ENCODE data around the gene PLAGL2.
"Not testable (repeated sequence)": the region's sequence is repeated elsewhere in the genome, so short reads cannot be mapped to it uniquely, and the experiment has no call there.

The PLAGL2 gene

DNA sequence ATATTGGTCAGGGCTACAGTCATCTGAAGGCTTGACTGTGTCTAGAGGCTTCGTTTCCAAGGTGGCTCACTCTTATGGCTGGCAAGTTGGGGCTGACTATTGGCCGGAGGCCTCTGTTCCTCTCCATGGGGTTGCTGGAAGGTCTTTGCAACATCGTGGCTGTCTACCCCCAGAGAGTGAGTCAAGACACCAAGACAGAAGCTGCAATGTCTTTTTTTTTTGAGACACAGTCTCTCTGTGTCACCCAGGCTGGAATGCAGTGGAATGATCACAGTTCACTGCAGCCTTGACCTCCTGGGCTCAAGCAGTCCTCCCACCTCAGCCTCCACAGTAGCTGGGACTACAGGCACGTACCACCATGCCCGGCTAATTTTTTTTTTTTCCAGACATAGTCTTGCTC lies 40.5 kb upstream of the PLAGL2 start:
- no peaks in the 10 kb centered on the region for H3K27me3 ChIP-seq (ENCODE audit: insufficient read depth, poor library complexity, severe bottlenecking)
- H3K4me3 ChIP-seq (replicated peaks; ENCODE audit: insufficient read depth, low read length): no peak overlapping the region
- H3K27ac ChIP-seq (replicated peaks): peak overlapping the region; percentile 24; the same call in 1 of the 2 replicates
- DNase-seq (ENCODE audit: low read depth in 1 of 2, low spot score in 1 of 2): peak in 1 of 2 experiments; percentile 51
- TF ChIP-seq REST (IDR thresholded peaks at IDR 0.05; ENCODE audit: insufficient replicate concordance, low read depth) (no peak), POLR2AphosphoS5 (IDR thresholded peaks at IDR 0.05; ENCODE audit: low read depth) (no peak), SPI1 (IDR thresholded peaks at IDR 0.05; ENCODE audit: borderline replicate concordance, low read depth) (no peak), GABPA (IDR thresholded peaks at IDR 0.05; ENCODE audit: low read depth) (no peak)
- TF ChIP-seq, protein P1, sequence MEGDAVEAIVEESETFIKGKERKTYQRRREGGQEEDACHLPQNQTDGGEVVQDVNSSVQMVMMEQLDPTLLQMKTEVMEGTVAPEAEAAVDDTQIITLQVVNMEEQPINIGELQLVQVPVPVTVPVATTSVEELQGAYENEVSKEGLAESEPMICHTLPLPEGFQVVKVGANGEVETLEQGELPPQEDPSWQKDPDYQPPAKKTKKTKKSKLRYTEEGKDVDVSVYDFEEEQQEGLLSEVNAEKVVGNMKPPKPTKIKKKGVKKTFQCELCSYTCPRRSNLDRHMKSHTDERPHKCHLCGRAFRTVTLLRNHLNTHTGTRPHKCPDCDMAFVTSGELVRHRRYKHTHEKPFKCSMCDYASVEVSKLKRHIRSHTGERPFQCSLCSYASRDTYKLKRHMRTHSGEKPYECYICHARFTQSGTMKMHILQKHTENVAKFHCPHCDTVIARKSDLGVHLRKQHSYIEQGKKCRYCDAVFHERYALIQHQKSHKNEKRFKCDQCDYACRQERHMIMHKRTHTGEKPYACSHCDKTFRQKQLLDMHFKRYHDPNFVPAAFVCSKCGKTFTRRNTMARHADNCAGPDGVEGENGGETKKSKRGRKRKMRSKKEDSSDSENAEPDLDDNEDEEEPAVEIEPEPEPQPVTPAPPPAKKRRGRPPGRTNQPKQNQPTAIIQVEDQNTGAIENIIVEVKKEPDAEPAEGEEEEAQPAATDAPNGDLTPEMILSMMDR (IDR thresholded peaks at IDR 0.05; ENCODE audit: insufficient read depth, low read length): no peak

DNA sequence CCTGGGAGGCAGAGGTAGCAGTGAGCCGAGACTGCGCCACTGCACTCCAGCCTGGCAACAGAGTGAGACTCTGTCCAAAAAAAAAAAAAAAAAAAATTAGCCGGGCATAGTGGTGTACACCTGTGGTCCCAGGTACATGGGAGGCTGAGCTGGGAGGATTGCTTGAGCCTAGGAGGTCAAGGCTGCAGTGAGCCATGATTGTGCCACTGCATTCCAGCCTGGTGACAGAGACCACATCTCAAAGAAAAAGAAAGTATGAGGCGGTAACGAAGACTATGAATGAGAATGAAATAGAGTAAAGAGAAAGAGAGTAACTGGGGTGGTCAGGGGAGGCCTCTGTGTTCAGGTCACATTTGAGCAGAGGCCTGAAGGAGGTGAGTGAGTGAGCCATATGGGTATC lies 38.7 kb upstream of the PLAGL2 start:
- not testable (repeated sequence) for DNase-seq (ENCODE audit: low read depth in 1 of 2, low spot score in 1 of 2); H3K27ac ChIP-seq (replicated peaks); H3K27me3 ChIP-seq (ENCODE audit: insufficient read depth, poor library complexity, severe bottlenecking); H3K4me3 ChIP-seq (replicated peaks; ENCODE audit: insufficient read depth, low read length)

- no peaks in the 10 kb centered on the region for H3K27me3 ChIP-seq (ENCODE audit: insufficient read depth, poor library complexity, severe bottlenecking)
- TF ChIP-seq SPI1 (IDR thresholded peaks at IDR 0.05; ENCODE audit: borderline replicate concordance, low read depth) (no peak), POLR2AphosphoS5 (IDR thresholded peaks at IDR 0.05; ENCODE audit: low read depth) (no peak), REST (IDR thresholded peaks at IDR 0.05; ENCODE audit: insufficient replicate concordance, low read depth) (no peak), GABPA (IDR thresholded peaks at IDR 0.05; ENCODE audit: low read depth) (no peak)
- TF ChIP-seq, protein P1 (IDR thresholded peaks at IDR 0.05; ENCODE audit: insufficient read depth, low read length): no peak
- H3K4me3 ChIP-seq (replicated peaks; ENCODE audit: insufficient read depth, low read length): no peak overlapping the region
- no peak overlapping the region for H3K27ac ChIP-seq (replicated peaks)
- no peak for DNase-seq (ENCODE audit: low read depth in 1 of 2, low spot score in 1 of 2)
These were observed 37.4 kb upstream of the PLAGL2 start for GRCh38 chr20:32244959-32245358.

GRCh38 chr20:32244150-32244823 lies 36.7 kb upstream of the PLAGL2 start:
- TF ChIP-seq SPI1 (IDR thresholded peaks at IDR 0.05; ENCODE audit: borderline replicate concordance, low read depth): no peak
- TF ChIP-seq GABPA (IDR thresholded peaks at IDR 0.05; ENCODE audit: low read depth): no peak
- TF ChIP-seq, protein P1 (IDR thresholded peaks at IDR 0.05; ENCODE audit: insufficient read depth, low read length): no peak
- TF ChIP-seq REST (IDR thresholded peaks at IDR 0.05; ENCODE audit: insufficient replicate concordance, low read depth): no peak
- no peak for TF ChIP-seq POLR2AphosphoS5 (IDR thresholded peaks at IDR 0.05; ENCODE audit: low read depth)
- no peak for DNase-seq (ENCODE audit: low read depth in 1 of 2, low spot score in 1 of 2)
- H3K27ac ChIP-seq (replicated peaks): no peak overlapping the region

More at GRCh38 chr20:32244150-32244823, 36.7 kb upstream of the PLAGL2 start:
- no peaks in the 10 kb centered on the region for H3K27me3 ChIP-seq (ENCODE audit: insufficient read depth, poor library complexity, severe bottlenecking)
- H3K4me3 ChIP-seq (replicated peaks; ENCODE audit: insufficient read depth, low read length): no peak overlapping the region

Measured in HL-60 (cell line).